Measurements from ENCODE around the gene PTPRD. TPM values are rescaled to one million over a fixed set of nuclear protein-coding genes. Genes with fewer than 3 reads are reported as not detected.

PTPRD gene
- total RNA-seq, 1 donor from 2014 or later = 85.4 TPM

DNA sequence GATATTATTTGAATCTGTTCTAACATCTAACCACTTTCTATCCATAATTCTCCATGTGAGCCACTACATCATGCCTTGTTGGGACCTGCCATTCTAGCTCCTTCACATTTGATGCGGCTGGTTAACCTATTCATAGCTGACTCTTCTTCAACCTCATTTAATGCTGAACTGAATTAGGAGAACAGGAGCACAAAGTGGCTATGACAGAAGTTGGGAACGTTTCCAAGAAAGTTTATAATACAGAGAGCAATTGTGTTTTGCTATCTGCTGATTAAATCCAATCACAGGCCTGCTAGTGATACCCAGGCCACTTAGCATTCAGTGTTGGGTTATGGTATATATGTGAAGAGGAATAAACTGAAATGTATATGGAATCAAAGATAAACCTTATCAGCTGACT is 440.3 kb downstream of the PTPRD start:
- DNase-seq (ENCODE audit: low read depth) = no peak

- DNase-seq (ENCODE audit: low read depth) = no peak
Measured at GRCh38 chr9:10168241-10168640, 444.6 kb downstream of the PTPRD start.

GRCh38 chr9:10148796-10149195 is 464.0 kb downstream of the PTPRD start:
- no peak for DNase-seq (ENCODE audit: low read depth)

DNA sequence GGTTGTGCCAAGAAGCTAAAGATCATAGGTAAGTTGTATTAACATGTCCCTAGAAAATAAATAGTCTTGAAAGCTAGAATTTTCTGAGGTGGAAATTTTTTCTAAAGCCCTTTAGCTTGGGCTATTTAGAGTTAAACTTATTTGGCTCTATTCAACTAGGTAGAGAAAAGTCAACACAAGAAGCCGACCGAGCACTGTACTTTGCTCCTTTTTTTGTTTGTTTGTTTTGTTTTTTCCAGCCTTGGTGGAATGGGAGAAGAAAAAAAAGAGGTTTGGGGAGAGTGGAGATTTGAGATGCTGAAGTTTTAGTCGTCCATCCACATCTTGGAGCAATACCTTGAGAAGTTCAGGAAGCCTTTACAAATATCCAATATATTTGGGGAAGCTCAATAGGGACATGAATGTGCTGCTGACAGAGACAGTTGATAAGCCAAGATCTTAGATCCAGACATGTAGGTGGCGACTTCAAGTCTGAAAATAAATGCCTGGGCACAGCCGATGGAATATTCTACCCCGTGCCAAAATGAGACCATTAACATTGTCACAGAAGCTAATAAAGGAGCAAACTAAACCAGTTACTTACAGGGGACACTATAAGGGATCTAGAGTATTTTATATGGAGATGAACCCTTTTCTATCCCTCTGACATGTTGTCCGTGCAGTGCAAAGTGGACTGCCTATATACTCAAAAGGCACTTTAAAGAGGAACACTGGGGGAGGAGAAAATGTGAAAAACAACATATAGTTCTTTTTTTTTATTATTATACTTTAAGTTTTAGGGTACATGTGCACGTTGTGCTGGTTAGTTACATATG is 466.1 kb downstream of the PTPRD start:
- no peak for DNase-seq (ENCODE audit: low read depth)

DNA sequence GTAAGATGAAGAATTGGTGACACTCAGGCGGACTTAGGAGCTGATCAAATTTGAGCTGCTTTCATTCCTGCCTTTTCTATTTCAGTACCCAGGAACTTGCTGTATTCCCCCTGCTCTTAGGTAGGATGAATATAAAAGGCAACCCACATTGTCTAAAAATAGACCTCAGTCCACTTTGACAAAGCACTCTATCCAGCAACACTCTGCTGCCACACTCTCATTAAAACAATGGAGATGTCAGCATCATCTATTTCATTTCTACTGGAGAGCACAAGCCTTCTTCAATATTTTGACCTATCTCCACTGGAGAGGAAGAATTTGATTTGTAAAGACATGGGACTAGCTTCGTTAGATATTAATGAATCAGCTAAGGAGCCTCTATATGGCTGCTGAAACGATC is 468.4 kb downstream of the PTPRD start:
- DNase-seq (ENCODE audit: low read depth) = no peak

GRCh38 chr9:10135553-10135952 is 477.2 kb downstream of the PTPRD start:
- no peak for DNase-seq (ENCODE audit: low read depth)

GRCh38 chr9:10134266-10134665 is 478.5 kb downstream of the PTPRD start:
- no peak for DNase-seq (ENCODE audit: low read depth)

- no peak for DNase-seq (ENCODE audit: low read depth)
Measured at GRCh38 chr9:10130061-10130675, 482.6 kb downstream of the PTPRD start.

GRCh38 chr9:10127867-10128266 is 484.9 kb downstream of the PTPRD start:
- DNase-seq (ENCODE audit: low read depth) = no peak

- no peak for DNase-seq (ENCODE audit: low read depth)
Measured at GRCh38 chr9:10112798-10113197, 500.0 kb downstream of the PTPRD start.

- DNase-seq (ENCODE audit: low read depth) = no peak
Measured at GRCh38 chr9:10112070-10112469, 500.7 kb downstream of the PTPRD start.

DNA sequence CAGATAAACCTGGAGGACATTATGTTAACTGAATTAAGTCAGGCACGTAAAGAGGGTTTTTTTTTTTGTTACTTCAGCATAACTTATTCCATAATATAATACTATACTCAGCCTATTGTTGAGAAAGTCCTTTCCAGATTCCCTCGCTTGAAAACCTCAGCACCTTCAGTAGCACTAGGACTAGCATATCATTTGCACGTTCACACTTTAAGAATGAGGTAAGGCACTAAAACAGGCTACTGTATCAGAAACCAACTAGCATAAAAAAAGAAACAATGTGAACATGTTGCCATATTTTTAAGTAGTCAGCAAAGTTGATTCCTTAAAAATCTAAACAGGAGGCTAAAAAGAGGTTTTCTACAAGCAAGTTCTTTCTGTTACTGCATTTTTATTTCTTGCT is 504.0 kb downstream of the PTPRD start:
- DNase-seq (ENCODE audit: low read depth) = no peak

DNA sequence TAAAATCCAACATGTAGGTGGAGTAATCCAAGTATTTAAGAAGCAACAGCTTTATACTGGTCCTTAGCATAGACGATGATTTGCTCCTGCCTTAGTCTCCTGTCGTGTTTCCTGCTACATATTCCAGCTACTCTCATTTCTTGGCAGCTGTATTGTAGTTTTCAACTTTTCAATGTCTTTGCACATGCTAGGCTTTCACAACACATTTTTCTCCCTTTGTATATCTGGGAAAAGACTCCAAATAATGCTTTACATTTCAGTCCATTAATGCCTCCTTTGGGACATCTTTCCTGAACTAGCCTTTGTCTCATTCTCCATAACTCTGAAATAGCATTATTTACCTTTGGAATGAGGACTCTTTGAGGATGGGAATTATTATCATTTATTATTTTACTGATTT is 508.0 kb downstream of the PTPRD start:
- DNase-seq (ENCODE audit: low read depth) = no peak

GRCh38 chr9:10095208-10095607 is 517.6 kb downstream of the PTPRD start:
- DNase-seq (ENCODE audit: low read depth) = no peak

GRCh38 chr9:10094563-10094962 is 518.2 kb downstream of the PTPRD start:
- no peak for DNase-seq (ENCODE audit: low read depth)

- DNase-seq (ENCODE audit: low read depth) = no peak
Measured at GRCh38 chr9:10080012-10080411, 532.8 kb downstream of the PTPRD start.

- no peak for DNase-seq (ENCODE audit: low read depth)
Measured at GRCh38 chr9:10079284-10079964, 533.4 kb downstream of the PTPRD start.

GRCh38 chr9:10071579-10071978 is 541.2 kb downstream of the PTPRD start:
- DNase-seq (ENCODE audit: low read depth) = no peak

- DNase-seq (ENCODE audit: low read depth) = peak; percentile 90
Measured at GRCh38 chr9:10062629-10063395, 550.0 kb downstream of the PTPRD start.

- peak; percentile 65 for DNase-seq (ENCODE audit: low read depth)
Measured at GRCh38 chr9:10059044-10059443, 553.8 kb downstream of the PTPRD start.

- DNase-seq (ENCODE audit: low read depth) = no peak
Measured at GRCh38 chr9:10055886-10056395, 556.9 kb downstream of the PTPRD start.

GRCh38 chr9:10054456-10054855 is 558.3 kb downstream of the PTPRD start:
- DNase-seq (ENCODE audit: low read depth) = no peak
